GM21529 (cell line): ENCODE data around the gene PHACTR3.

Experiments used
- ATAC-seq: cut with Tn5 transposase; IDR thresholded peaks from one replicate; pipeline ENCODE4 v1.9.1; 2021; ENCODE audit not compliant: unreplicated experiment

The PHACTR3 gene

GRCh38 chr20:59809630-59810448 lies 205.5 kb downstream of the PHACTR3 start:
- ATAC-seq = no peak

DNA sequence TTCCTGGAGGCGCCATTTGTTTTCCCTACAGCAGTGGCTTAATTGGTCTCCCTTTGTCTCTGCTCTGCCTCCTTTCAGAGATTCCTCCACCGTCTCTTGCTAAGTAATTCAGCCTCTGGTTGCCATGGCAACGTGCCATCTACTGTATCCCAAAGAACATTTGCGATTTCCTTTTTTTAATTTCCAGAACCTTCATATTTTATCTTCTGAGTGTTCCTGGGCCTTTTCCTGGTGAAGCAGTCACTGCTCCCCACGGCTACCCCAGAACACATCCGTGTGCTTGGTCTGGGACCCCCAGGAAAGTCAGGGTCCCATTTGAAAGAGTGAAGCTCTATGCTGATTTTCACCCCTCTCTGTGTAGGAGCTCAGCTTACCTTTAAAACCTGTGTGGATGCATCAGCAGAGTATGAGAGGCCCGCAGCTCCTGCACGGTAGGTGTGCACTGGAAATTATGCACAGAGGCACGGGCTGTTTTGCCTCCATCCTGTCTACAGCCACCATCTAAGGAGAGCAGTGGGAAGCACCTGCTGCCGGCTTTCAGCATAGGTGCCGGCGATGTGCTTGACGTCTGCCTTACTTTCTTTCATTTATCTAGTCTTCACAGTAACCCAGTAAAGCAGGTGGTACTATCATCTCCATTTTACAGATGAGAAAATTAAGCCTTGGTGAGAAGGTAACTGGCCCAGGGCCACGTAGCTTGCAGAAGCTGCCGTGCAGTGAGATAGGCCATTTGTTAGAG lies 206.3 kb downstream of the PHACTR3 start:
- no peak for ATAC-seq

GRCh38 chr20:59811681-59812171 lies 207.4 kb downstream of the PHACTR3 start:
- ATAC-seq = no peak

DNA sequence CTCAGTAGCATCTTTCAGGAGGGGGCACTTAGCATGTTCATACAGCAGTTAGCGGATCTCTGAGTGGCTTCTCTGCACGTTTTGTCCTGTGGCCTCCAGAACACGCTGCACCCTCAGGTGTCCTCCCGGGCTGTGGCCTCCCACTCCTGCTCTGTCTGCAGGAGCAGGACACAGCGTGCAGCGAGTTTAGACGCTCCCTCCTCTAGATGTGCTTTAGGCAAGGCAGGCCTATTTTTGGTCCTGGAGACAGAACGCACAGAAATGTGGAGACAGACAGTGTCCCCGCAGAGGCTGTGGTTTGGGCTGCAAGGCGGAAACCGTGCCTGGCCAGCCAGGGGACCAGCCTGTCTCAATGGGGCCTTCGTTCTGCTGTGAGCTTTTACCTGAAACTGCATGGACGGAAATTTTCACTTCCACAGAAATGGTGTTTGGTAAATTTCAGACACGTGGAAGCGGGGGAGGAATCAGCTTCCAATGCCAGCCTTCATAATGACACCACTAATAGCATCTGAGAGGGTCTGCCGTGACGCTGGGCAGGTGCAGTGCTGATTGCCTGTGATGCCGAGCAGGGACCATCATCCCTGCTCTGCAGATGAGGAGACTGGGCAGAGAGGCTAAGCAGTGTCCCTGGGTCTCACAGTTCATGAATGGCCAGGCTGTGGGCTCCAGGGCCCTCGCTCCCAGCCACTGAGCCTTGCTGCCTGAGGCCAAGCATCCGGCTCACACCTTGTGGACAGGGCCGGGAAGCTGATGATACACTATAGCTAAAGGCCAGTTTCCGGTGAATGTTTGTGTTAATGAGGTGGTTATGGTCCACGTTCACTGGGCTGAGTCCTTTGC lies 208.2 kb downstream of the PHACTR3 start:
- no peak for ATAC-seq

DNA sequence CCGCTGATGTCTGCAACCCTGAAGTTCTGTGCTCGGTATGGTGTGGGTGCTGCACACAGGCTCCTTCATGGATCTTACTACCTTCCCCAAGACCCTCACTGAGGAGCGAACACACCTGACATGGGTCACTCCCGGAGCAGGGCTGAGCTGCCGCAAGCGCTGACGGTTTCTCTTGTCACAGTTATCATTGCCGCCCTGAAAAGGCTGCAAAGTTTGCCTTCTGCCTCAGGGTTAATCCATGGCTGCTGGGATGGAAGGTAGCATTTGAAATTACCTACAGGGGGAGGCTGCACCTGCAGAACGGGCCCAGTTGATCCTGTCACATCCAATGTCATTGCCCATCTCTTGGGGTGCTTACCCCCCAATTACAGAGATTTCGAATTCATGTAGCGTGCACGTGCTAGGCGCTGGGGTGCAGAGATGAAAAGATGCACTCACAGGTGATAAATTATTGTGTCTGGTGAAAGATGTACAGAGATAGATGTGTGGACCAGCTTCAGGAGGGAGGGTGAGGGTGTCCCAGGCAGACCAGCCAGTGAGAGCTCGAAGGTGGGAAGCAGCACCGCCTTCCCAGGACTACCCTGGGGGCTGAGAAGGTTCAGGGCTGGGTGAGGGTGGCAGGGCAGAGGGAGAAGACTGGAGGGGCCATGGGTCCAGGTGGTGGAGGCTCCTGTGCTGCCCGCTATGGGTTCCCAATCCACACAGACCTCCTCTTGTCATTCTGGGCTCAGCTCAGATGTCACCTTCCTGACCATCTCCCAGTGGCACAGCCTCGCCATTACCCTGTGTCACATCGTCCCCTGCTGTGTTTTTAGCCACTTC lies 209.0 kb downstream of the PHACTR3 start:
- ATAC-seq = no peak

- ATAC-seq = no peak
Observed at GRCh38 chr20:59813948-59814839, 209.9 kb downstream of the PHACTR3 start.

DNA sequence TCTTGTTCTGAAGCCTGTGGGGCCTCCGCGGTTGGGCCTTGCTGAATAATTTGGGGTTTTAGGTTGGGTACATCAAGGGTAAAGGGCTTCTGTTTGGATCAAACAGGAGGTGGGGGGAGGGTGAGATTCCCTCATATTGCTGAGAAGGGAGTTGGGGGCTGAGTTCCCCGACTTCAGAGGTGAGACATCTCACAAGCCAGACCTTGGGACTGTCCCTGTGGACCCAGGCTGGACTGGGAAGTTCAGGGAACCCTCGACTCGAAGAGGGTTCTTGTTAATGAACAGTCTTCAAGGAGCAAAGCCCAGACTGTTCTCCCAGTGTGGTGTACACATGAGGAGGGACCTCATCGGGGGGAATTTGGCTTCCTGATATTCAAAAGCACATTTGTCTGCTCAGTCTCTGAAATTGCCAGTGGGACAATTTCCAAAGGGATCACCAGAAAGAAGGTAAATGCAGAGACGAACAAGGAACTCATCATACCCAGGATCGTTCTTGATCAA lies 210.6 kb downstream of the PHACTR3 start:
- ATAC-seq = no peak

GRCh38 chr20:59816146-59816738 lies 211.9 kb downstream of the PHACTR3 start:
- ATAC-seq = no peak

DNA sequence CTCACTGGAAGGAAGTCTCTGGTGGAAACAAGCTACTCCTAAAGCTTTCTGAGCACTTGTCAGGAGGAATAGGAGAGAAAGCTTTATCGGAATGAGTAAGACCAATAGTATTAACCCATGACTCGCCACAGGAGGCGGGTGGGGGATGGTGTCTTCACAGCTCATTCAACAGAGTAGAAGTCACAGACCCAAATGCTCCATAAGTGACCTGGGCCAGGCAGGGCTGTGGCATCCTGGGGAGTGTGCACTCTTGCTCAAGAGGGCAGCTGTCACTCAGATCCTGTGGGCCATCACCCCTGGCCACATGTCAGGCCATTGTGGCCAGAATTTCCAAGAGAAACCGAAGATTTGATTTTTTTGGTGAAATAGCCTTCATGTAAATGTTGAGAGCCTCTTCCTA lies 213.1 kb downstream of the PHACTR3 start:
- ATAC-seq = no peak

GRCh38 chr20:59817846-59818615 lies 213.7 kb downstream of the PHACTR3 start:
- no peak for ATAC-seq

- no peak for ATAC-seq
Observed at GRCh38 chr20:59818911-59819310, 214.6 kb downstream of the PHACTR3 start.

- ATAC-seq = no peak
Observed at GRCh38 chr20:59819496-59820203, 215.3 kb downstream of the PHACTR3 start.

DNA sequence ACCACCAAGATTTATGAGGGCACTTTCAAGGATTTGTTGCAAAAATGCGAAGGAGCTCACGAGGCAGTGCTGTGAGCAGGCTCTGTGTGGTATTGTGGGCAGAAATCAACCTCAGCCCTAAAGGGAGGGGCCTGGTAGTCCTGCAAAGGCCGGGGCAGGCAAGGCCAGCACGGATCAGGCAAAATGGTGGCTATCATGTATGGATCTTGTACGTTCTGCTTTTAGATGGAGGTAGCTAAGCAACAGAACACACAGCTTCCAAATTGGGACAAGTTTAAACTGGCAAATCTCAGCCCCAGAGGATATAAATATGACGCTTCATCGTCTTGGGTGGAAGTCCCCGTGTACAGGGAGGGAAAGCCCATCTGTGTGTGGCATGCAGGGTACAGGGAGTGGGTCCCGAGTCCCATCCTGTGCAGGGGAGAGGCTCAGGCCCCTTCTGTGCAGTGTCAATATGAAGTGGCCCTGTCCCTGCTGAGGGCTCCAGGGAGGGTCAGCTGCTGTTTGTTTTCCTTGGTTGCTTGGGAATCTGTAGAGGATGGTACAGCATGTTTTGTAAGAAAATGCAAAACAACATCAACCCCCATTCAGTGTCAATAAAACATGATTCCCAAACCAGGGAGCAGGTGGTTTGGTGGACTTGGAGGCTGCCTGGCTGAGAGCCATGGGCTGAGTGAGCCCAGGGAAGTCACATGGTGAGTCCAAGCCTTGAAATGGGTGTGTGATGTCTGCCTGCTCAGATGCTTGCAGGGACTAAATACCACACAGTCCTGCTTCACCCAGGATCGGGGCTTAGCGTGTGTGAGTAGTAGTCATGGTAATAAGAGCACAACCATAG lies 216.1 kb downstream of the PHACTR3 start:
- no peak for ATAC-seq

- no peak for ATAC-seq
Observed at GRCh38 chr20:59821201-59821600, 216.9 kb downstream of the PHACTR3 start.

DNA sequence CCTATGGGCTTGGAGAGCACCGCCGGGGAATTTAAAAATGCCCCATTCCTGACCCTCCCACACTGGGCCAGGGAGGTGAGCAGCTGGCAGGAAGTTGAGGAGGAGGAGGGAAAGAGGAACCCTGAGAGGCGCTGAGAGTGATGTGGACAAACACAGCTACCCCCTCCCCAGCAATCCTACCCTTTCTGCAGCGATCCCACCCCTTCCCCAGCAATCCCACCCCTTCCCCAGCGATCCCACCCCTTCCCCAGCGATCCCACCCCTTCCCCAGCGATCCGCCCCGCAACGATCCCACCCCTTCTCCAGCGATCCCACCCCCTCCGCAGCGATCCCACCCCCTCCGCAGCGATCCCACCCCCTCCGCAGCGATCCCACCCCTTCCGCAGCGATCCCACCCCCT lies 217.4 kb downstream of the PHACTR3 start:
- ATAC-seq = no peak

GRCh38 chr20:59822291-59823029 lies 218.1 kb downstream of the PHACTR3 start:
- ATAC-seq = no peak
